Measurements from ENCODE around the gene ZDHHC7.
"Not testable (repeated sequence)": the region's sequence is repeated elsewhere in the genome, so short reads cannot be mapped to it uniquely, and the experiment has no call there.

Gene ZDHHC7

GRCh38 chr16:85010931-85011845 is at the start of gene ZDHHC7:
Gene ZDHHC7 (minus strand): TSS chr16:85011535. CDS start chr16:84990618, 20,917 bp downstream.
- DNase-seq: peak; percentile 78 to 80

GRCh38 chr16:85058909-85059308 is 47.6 kb upstream of the ZDHHC7 start:
- DNase-seq: no peak

GRCh38 chr16:85057948-85058347 is 46.6 kb upstream of the ZDHHC7 start:
- peak in 1 of 2 donors; percentile 5 for DNase-seq

- DNase-seq: no peak
Observed at GRCh38 chr16:85057212-85057889, 46.0 kb upstream of the ZDHHC7 start.

GRCh38 chr16:85056211-85056748 is 44.9 kb upstream of the ZDHHC7 start:
- DNase-seq: peak in 1 of 2 donors; percentile 17

- peak; percentile 47 to 55 for DNase-seq
Observed at GRCh38 chr16:85055493-85056210, 44.3 kb upstream of the ZDHHC7 start.

- DNase-seq: no peak
Observed at GRCh38 chr16:85054948-85055492, 43.7 kb upstream of the ZDHHC7 start.

- not testable (repeated sequence) for DNase-seq
Observed at GRCh38 chr16:85054321-85054720, 43.0 kb upstream of the ZDHHC7 start.

GRCh38 chr16:85052536-85052935 is 41.2 kb upstream of the ZDHHC7 start:
- no peak for DNase-seq

GRCh38 chr16:85051683-85052082 is 40.3 kb upstream of the ZDHHC7 start:
- no peak for DNase-seq

GRCh38 chr16:85051067-85051581 is 39.8 kb upstream of the ZDHHC7 start:
- no peak for DNase-seq

GRCh38 chr16:85049706-85050305 is 38.5 kb upstream of the ZDHHC7 start:
- DNase-seq: no peak

GRCh38 chr16:85048921-85049562 is 37.7 kb upstream of the ZDHHC7 start:
- no peak for DNase-seq

- DNase-seq: no peak
Observed at GRCh38 chr16:85047867-85048455, 36.6 kb upstream of the ZDHHC7 start.

GRCh38 chr16:85046931-85047866 is 35.9 kb upstream of the ZDHHC7 start:
- DNase-seq: no peak

- DNase-seq: no peak
Observed at GRCh38 chr16:85046472-85046916, 35.2 kb upstream of the ZDHHC7 start.

GRCh38 chr16:85045641-85046471 is 34.5 kb upstream of the ZDHHC7 start:
- DNase-seq: no peak

- no peak for DNase-seq
Observed at GRCh38 chr16:85045077-85045476, 33.7 kb upstream of the ZDHHC7 start.

- DNase-seq: no peak
Observed at GRCh38 chr16:85042606-85043005, 31.3 kb upstream of the ZDHHC7 start.

Measured in hippocampal formation (tissue), 2 donors.